Stomach (tissue), 9 donors: ENCODE measurements around the gene MST1. TPM values are rescaled to one million over a fixed set of nuclear protein-coding genes. Genes with fewer than 3 reads are reported as not detected.
"Not testable (repeated sequence)": the region's sequence is repeated elsewhere in the genome, so short reads cannot be mapped to it uniquely, and the experiment has no call there.

Experiments used
- DNase-seq, 2 donors: peaks; one replicate each; pipeline versions ENCODE4 v3.0.0 to v3.0.0-alpha.2; 2013 to 2019
- H3K27ac ChIP-seq, 5 donors: fragments of 200-600 bp in 4 of 5; sonication (generic) in 4 of 5; one replicate each; pipeline ENCODE4 v1.5.1; 2013 to 2019; ENCODE audit warnings: mild to moderate bottlenecking in 1 of 5, moderate library complexity in 1 of 5
- H3K27me3 ChIP-seq, 3 donors: fragments of 200-600 bp; sonication (generic); one replicate each; pipeline ENCODE4 v1.5.1; 2017 to 2019; ENCODE audit warnings: mixed run types in 1 of 3
- H3K36me3 ChIP-seq, 4 donors: fragments of 200-600 bp; sonication (generic); 1 replicate in 3 of 4; 2 replicates in 1 of 4; pipeline ENCODE4 v1.5.1; 2016 to 2019
- H3K4me1 ChIP-seq, 4 donors: fragments of 200-600 bp; sonication (generic); one replicate each; pipeline ENCODE4 v1.5.1; 2016 to 2019
- H3K4me3 ChIP-seq, 4 donors: fragments of 200-600 bp; sonication (generic) in 3 of 4; one replicate each; pipeline ENCODE4 v1.5.1; 2016 to 2019; ENCODE audit warnings: mild to moderate bottlenecking in 1 of 4
- H3K9me3 ChIP-seq, 4 donors: fragments of 200-600 bp; sonication (generic); one replicate each; pipeline ENCODE4 v1.5.1; 2016 to 2019
- EP300 ChIP-seq: sonication (generic); formaldehyde crosslinking; IDR thresholded peaks from one replicate; pipeline ENCODE4 v1.6.1; 2017; ENCODE audit warnings: antibody characterized with exemption
- POLR2A ChIP-seq, 4 donors: fragments of 450-650 bp; IDR thresholded peaks; one replicate each; pipeline ENCODE4 v1.6.1; 2016; ENCODE audit warnings: antibody characterized with exemption in 4 of 4, control low read depth in 2 of 4, mild to moderate bottlenecking in 1 of 4, moderate library complexity in 1 of 4
- POLR2AphosphoS5 ChIP-seq, 3 donors: sonication (generic); formaldehyde crosslinking; IDR thresholded peaks; one replicate each; pipeline ENCODE4 v1.6.1; 2016; ENCODE audit warnings: antibody characterized with exemption in 3 of 3
- WGBS, 5 donors: extraction: QIAGEN DNeasy Blood & Tissue Kit in 3 of 5; methylation state at CpG; one replicate each; pipeline versions ENCODE4 v1.1.5 to v1.1.7; 2013 to 2018; 5-methylcytosine and 5-hydroxymethylcytosine counted together
- intact Hi-C: fragments of 100-400 bp; cut with DNase I; formaldehyde crosslinking; loops from one replicate; pipeline ENCODE4 v1.15.1; 2023; ENCODE audit warnings: low total_unique reads
- polyA plus RNA-seq, 3 donors: library from polyadenylated mRNA; stranded (reverse); fragments of 200-250 nt; gene quantifications; one replicate each; pipeline ENCODE4 v1.2.3, GENCODE V29; 2013
- total RNA-seq, 5 donors: library from RNA; depleted of rRNA; stranded (reverse); fragments of >200 nt; gene quantifications; one replicate each; pipeline versions ENCODE4 v1.1.0 to v1.2.3, GENCODE V29; 2014 to 2016
- TF ChIP-seq, protein P1 (sequence below), 7 experiments: fragments of 450-650 bp in 4 of 7; fragments of 200-600 bp in 3 of 7; sonication (generic) in 3 of 7; IDR thresholded peaks; one replicate each; pipeline ENCODE4 v1.5.1; 2016 to 2019; ENCODE audit warnings: antibody characterized with exemption in 7 of 7, control low read depth in 2 of 7, mild to moderate bottlenecking in 1 of 7
- donor health status: healthy with polysubstance abuse.
- donor health status: Bipolar disorder and iron deficiency.
- donor health status: healthy.

MST1 gene
- total and polyA plus RNA-seq, 8 donors: 6.7 to 172 (median 19.7) TPM

DNA sequence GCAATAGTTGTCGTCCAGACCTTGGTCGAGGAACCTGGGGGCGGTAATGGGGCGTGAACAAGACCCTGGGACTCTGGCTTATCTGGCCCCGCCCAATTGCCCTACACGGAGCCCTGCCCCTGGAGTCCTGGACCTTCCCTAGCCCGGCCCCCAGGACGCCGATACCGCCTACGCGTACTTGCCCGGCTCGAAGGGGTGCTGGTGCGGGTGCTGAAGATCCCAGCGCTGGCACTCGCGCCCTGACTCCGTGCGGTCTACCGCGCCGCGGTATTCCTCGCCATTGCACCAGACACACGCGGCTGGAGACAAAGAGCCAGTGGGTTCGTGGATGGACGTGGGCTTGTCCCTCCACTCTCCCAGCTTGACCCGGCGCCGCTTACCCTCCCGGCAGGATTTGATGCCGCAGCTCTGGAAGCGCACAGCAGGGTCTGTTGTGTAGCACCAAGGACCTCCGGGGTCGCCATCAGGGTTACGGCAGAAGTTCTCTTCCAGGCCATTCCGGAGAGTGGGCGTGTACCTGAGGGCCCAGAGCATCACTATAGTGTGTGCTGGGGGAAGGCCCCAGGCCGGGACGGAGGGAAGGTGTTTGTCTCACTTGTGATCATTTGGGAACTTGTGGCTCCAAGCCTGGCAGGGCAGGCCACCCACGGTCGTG, 2.4 kb downstream of the MST1 start:
- Histone ChIP-seq H3K27ac (peak overlapping the region in 2 of 5 donors; percentile 4 to 39), H3K4me3 (peak overlapping the region; percentile 31 to 55 (median 36)), H3K36me3 (peaks cover 21 to 33% (median 30%) of the 10 kb centered on the region in 4 donors), H3K4me1 (peaks cover 26 to 51% (median 48%) of the 10 kb centered on the region in 4 donors), H3K27me3 (peaks cover 0 to 22% (median 0%) of the 10 kb centered on the region in 3 donors)
- intact Hi-C loops, H3K9me3 ChIP-seq: not testable (repeated sequence)
- 9 to 12% (median 11%) methylated on average over 30 to 44 of the region's 44 CpGs; no CpG with 5 or more reads in 1 of the 5 donors for WGBS, 5 donors
- DNase-seq: peak; percentile 80 to 89

DNA sequence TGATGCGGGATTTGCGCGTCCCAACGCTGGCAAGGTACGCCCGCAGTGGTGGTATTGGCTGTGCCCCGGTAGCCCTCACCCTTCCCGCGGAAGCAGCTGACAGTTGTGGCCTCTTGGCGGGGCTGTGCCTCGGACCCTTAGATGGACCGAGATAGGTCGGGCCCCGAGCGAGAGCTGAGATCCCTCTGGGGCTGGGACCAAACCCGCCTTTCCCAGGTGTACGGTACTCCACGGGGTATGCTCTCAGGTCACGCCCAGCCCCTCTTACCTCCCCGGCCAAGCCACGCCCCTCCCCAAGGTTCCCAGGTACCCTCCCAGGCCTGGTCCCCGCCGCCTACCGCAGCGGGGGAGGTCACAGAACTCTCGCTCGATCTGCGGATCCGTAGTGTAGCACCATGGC, 2.9 kb downstream of the MST1 start:
- intact Hi-C loops, H3K9me3 ChIP-seq: not testable (repeated sequence)
- Histone ChIP-seq H3K27me3 (peaks cover 0 to 22% (median 0%) of the 10 kb centered on the region in 3 donors), H3K4me1 (peaks cover 25 to 45% (median 42%) of the 10 kb centered on the region in 4 donors), H3K4me3 (peak overlapping the region; percentile 31 to 55 (median 36)), H3K27ac (peak overlapping the region in 3 of 5 donors; percentile 4 to 54 (median 39)), H3K36me3 (peaks cover 26 to 38% (median 36%) of the 10 kb centered on the region in 4 donors)
- DNase-seq: peak; percentile 78 to 80
- 1 to 6% (median 1%) methylated on average over 7 to 25 of the region's 29 CpGs; no CpG with 5 or more reads in 1 of the 5 donors for WGBS, 5 donors

DNA sequence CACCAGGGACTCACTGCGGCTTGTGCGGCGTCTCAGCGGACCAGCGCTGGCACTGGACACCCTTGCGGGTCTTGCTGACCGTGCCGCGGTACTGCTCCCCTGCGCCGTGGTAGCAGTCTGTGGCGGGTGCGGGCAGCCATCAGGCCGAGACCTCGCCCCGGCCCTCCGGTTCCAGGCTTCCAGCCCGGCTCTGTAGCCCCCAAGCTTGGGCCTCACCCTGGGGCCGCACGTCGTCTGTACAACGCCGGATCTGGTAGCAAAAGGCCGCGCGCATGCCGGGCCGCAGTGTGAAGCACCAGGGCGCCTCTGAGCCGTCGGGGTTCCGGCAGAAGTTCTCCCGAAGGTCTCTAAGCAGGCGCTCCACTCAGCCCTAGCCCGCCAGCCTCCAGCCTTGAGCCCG, 3.4 kb downstream of the MST1 start:
- 7 to 19% (median 14%) methylated on average over 20 to 35 of the region's 36 CpGs for WGBS, 5 donors
- DNase-seq, intact Hi-C loops, H3K27ac ChIP-seq, H3K9me3 ChIP-seq: not testable (repeated sequence)
- peaks cover 0 to 22% (median 0%) of the 10 kb centered on the region in 3 donors for H3K27me3 ChIP-seq
- peaks cover 31 to 43% (median 41%) of the 10 kb centered on the region in 4 donors for H3K36me3 ChIP-seq
- H3K4me1 ChIP-seq: peaks cover 20 to 40% (median 37%) of the 10 kb centered on the region in 4 donors
- peak overlapping the region in 2 of 4 donors; percentile 38 to 55 for H3K4me3 ChIP-seq

DNA sequence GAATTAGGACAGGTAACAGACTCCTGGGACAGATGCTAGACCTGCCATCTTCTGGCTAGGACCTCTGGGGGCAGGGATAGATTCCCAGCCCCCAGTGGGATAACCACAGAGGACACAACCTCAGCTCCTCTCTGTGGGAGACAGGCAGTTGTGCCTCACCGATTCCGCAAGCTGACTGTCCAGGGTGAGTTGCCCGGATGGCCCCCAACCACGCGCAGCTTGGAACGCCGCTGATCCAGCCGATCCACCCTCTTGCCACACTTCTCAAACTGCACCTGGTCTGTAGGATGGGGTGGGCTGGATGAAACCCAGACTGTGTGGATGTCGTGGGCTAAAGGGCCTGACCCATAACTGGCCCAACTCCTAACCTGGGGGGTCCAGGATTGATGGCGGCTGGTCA, 4.2 kb downstream of the MST1 start:
- DNase-seq, H3K4me3 ChIP-seq, intact Hi-C loops, H3K27ac ChIP-seq, H3K9me3 ChIP-seq: not testable (repeated sequence)
- Histone ChIP-seq H3K4me1 (peaks cover 12 to 33% (median 30%) of the 10 kb centered on the region in 4 donors), H3K27me3 (peaks cover 0 to 22% (median 0%) of the 10 kb centered on the region in 3 donors), H3K36me3 (peaks cover 39 to 51% (median 48%) of the 10 kb centered on the region in 4 donors)
- 81 to 95% (median 94%) methylated on average over 2 to 10 of the region's 10 CpGs for WGBS, 5 donors

DNA sequence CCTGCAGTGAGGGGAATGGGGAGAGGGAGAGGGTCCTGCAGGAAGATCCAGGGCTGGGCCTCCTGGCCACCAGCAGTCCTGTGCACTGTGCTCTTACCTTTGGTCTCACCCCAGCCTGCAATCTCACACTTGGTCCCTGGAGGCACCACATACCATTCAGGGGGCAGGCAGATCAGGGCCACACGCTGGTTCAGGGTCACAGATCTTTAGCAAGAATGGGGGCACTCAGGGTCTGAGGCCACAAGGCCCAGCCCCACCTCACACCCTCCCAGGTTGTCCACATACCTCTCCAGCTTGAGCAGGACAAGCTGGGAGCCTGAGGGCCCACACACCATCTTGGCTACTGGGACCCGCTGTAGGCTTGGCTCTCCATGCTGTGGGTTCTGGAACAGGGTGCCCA, 4.8 kb downstream of the MST1 start:
- H3K36me3 ChIP-seq: peaks cover 45 to 57% (median 55%) of the 10 kb centered on the region in 4 donors
- 80 to 100% (median 88%) methylated on average over 1 to 2 of the region's 2 CpGs for WGBS, 5 donors
- H3K4me1 ChIP-seq: peaks cover 8 to 29% (median 26%) of the 10 kb centered on the region in 4 donors

DNA sequence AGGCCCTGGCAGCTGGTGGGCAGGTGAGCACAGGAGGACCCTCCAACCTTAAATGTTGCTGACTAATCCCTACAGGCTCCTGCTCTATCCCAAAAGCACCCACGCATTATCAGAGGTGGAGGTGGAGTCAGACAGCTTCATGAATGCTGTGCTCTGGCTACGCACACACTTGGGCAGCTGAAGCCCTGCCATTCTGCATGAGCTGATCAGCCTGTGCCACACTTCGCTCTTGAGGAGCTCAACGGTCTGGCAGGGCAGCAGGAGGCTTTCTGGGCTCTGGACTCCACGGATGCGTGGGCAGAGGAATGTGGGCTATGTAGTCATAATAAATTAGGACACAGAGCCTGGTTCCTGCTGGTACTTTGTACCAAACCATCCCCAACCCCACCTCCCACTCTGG, 6.1 kb downstream of the MST1 start:
- H3K4me1 ChIP-seq: peaks cover 4 to 20% (median 17%) of the 10 kb centered on the region in 4 donors
- H3K9me3 ChIP-seq: no peaks in the 10 kb centered on the region
- H3K4me3 ChIP-seq: no peak overlapping the region
- no peak overlapping the region for H3K27ac ChIP-seq
- H3K27me3 ChIP-seq: peaks cover 0 to 22% (median 0%) of the 10 kb centered on the region in 3 donors
- DNase-seq: no peak
- intact Hi-C loops: no loop called here
- H3K36me3 ChIP-seq: peaks cover 58 to 70% (median 68%) of the 10 kb centered on the region in 4 donors
- TF ChIP-seq EP300 (no peak), POLR2A (IDR thresholded peaks at IDR 0.05) (no peak)
- TF ChIP-seq, protein P1, sequence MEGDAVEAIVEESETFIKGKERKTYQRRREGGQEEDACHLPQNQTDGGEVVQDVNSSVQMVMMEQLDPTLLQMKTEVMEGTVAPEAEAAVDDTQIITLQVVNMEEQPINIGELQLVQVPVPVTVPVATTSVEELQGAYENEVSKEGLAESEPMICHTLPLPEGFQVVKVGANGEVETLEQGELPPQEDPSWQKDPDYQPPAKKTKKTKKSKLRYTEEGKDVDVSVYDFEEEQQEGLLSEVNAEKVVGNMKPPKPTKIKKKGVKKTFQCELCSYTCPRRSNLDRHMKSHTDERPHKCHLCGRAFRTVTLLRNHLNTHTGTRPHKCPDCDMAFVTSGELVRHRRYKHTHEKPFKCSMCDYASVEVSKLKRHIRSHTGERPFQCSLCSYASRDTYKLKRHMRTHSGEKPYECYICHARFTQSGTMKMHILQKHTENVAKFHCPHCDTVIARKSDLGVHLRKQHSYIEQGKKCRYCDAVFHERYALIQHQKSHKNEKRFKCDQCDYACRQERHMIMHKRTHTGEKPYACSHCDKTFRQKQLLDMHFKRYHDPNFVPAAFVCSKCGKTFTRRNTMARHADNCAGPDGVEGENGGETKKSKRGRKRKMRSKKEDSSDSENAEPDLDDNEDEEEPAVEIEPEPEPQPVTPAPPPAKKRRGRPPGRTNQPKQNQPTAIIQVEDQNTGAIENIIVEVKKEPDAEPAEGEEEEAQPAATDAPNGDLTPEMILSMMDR (IDR thresholded peaks at IDR 0.05): no peak
- 88 to 94% (median 88%) methylated on average over 6 of the region's 6 CpGs for WGBS, 5 donors

More for the DNA sequence above, 4.8 kb downstream of the MST1 start:
- H3K9me3 ChIP-seq, H3K27ac ChIP-seq, DNase-seq, H3K4me3 ChIP-seq, intact Hi-C loops: not testable (repeated sequence)
- H3K27me3 ChIP-seq: peaks cover 0 to 22% (median 0%) of the 10 kb centered on the region in 3 donors

DNA sequence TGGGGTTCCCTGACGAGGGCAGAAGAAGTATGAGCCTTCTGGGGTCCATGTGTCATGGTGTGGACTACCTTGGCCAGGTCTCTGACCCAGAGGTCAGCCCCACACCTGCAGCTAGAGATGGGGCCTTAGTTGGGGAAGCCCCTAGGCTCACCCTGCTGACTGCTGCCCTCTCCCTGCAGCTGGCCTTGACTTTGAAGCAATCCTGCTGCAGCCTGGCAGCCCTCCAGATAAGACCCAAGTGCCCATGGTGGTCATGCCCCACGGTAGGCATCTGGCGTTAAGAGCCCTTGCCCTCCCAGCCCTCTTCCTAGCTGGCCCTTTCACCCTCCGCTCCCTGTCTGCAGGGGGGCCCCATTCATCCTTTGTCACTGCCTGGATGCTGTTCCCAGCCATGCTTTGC, 7.7 kb downstream of the MST1 start:
- DNase-seq: no peak
- Histone ChIP-seq H3K4me1 (peaks cover 4 to 17% (median 11%) of the 10 kb centered on the region in 4 donors), H3K36me3 (peaks cover 73 to 86% (median 84%) of the 10 kb centered on the region in 4 donors), H3K27ac (no peak overlapping the region), H3K9me3 (no peaks in the 10 kb centered on the region), H3K27me3 (peaks cover 0 to 10% (median 0%) of the 10 kb centered on the region in 3 donors), H3K4me3 (no peak overlapping the region)
- TF ChIP-seq POLR2AphosphoS5 (IDR thresholded peaks at IDR 0.05): no peak
- TF ChIP-seq POLR2A (IDR thresholded peaks at IDR 0.05): no peak
- TF ChIP-seq EP300: no peak
- TF ChIP-seq, protein P1 (IDR thresholded peaks at IDR 0.05): no peak
- intact Hi-C loops: no loop called here
- 85 to 92% (median 90%) methylated on average over 4 of the region's 4 CpGs for WGBS, 5 donors
